WTC11 (cell line): Measurements from ENCODE around the gene TH.

Experiments used
- FOXK1 ChIP-seq: sonication (generic); formaldehyde crosslinking; IDR thresholded peaks from 2 replicates; pipeline ENCODE4 v1.8.0; 2022; ENCODE audit warnings: mild to moderate bottlenecking, moderate library complexity, missing genetic modification reagents
- FOXP1 ChIP-seq: sonication (generic); formaldehyde crosslinking; IDR thresholded peaks from 2 replicates; pipeline ENCODE4 v1.8.0; 2022; ENCODE audit warnings: missing genetic modification reagents, mild to moderate bottlenecking, moderate library complexity, borderline replicate concordance
- JUN ChIP-seq: sonication (generic); formaldehyde crosslinking; IDR thresholded peaks from 2 replicates; pipeline ENCODE4 v1.8.0; 2023; ENCODE audit warnings: mild to moderate bottlenecking, missing genetic modification reagents
- OVOL2 ChIP-seq: fragments of 250-450 bp; sonication (Bioruptor Pico); IDR thresholded peaks from 2 replicates; pipeline ENCODE4 v1.9.0; 2021; ENCODE audit warnings: mild to moderate bottlenecking, borderline replicate concordance
- TF ChIP-seq, protein P1 (sequence below): fragments of 200-600 bp; IDR thresholded peaks from 2 replicates; pipeline ENCODE4 v1.8.0; 2022; ENCODE audit warnings: antibody characterized with exemption
- TF ChIP-seq, protein P2 (sequence below): sonication (generic); formaldehyde crosslinking; IDR thresholded peaks from 2 replicates; pipeline ENCODE4 v1.8.0; 2023; ENCODE audit warnings: missing genetic modification reagents
- TF ChIP-seq, protein P3 (sequence below): sonication (generic); formaldehyde crosslinking; IDR thresholded peaks from 2 replicates; pipeline ENCODE4 v1.8.0; 2022; ENCODE audit warnings: mild to moderate bottlenecking, missing genetic modification reagents
- TF ChIP-seq, protein P4 (sequence below): sonication (generic); formaldehyde crosslinking; IDR thresholded peaks from 2 replicates; pipeline ENCODE4 v1.8.1; 2023; ENCODE audit warnings: mild to moderate bottlenecking, missing genetic modification reagents
- TF ChIP-seq, protein P5 (sequence below): sonication (generic); formaldehyde crosslinking; conservative IDR thresholded peaks from 2 replicates; pipeline ENCODE4 v1.8.1; 2023; ENCODE audit warnings: mild to moderate bottlenecking, low read depth, missing genetic modification reagents, moderate library complexity
- TF ChIP-seq, protein P6 (sequence below): sonication (generic); formaldehyde crosslinking; IDR thresholded peaks from 2 replicates; pipeline ENCODE4 v1.8.0; 2022; ENCODE audit warnings: mild to moderate bottlenecking, missing genetic modification reagents
- TF ChIP-seq, protein P7 (sequence below): sonication (generic); formaldehyde crosslinking; IDR thresholded peaks from 2 replicates; pipeline ENCODE4 v1.8.1; 2022; ENCODE audit warnings: low read depth, missing genetic modification reagents, borderline replicate concordance

DNA sequence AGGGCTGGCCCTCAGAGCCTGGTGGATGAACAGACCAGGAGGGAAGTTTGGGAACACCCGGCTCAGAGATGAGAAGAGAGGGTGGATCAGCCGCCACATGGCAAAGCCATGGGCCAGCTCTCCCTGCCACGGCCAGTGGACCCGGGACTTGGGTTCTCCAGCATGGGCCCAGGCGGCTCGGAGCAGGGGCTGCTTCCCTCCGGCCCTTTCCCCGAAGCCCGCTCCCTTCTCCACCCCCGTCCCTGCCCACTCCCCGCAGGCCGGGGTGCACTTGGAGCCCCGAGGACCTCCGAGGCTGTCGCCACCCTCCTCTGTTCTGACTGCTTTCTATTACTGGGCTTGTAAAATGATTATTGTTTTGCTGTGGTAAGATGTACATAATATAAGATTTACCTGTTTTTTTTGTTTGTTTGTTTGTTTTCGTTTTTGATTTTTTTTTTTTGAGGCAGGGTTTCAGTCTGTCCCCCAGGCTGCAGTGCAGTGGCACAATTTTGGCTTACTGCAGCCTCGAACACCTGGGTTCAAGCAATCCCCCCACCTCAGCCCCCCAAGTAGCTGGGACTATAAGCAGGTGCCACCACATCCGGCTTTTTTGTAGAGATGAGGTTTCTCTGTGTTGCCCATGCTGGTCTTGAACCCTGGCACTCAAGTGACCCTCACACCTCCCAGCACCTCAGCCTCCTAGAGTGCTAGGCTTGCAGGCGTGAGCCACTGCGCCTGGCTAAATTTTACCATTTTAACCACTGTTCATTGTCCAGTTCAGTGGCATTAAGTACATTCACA, 11.3 kb upstream of the TH start:
- TF ChIP-seq, protein P1, sequence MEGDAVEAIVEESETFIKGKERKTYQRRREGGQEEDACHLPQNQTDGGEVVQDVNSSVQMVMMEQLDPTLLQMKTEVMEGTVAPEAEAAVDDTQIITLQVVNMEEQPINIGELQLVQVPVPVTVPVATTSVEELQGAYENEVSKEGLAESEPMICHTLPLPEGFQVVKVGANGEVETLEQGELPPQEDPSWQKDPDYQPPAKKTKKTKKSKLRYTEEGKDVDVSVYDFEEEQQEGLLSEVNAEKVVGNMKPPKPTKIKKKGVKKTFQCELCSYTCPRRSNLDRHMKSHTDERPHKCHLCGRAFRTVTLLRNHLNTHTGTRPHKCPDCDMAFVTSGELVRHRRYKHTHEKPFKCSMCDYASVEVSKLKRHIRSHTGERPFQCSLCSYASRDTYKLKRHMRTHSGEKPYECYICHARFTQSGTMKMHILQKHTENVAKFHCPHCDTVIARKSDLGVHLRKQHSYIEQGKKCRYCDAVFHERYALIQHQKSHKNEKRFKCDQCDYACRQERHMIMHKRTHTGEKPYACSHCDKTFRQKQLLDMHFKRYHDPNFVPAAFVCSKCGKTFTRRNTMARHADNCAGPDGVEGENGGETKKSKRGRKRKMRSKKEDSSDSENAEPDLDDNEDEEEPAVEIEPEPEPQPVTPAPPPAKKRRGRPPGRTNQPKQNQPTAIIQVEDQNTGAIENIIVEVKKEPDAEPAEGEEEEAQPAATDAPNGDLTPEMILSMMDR: no peak
- no peak for TF ChIP-seq FOXK1 (CRISPR knock-in tag)
- TF ChIP-seq, protein P2, sequence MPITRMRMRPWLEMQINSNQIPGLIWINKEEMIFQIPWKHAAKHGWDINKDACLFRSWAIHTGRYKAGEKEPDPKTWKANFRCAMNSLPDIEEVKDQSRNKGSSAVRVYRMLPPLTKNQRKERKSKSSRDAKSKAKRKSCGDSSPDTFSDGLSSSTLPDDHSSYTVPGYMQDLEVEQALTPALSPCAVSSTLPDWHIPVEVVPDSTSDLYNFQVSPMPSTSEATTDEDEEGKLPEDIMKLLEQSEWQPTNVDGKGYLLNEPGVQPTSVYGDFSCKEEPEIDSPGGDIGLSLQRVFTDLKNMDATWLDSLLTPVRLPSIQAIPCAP: no peak
- TF ChIP-seq, protein P3, sequence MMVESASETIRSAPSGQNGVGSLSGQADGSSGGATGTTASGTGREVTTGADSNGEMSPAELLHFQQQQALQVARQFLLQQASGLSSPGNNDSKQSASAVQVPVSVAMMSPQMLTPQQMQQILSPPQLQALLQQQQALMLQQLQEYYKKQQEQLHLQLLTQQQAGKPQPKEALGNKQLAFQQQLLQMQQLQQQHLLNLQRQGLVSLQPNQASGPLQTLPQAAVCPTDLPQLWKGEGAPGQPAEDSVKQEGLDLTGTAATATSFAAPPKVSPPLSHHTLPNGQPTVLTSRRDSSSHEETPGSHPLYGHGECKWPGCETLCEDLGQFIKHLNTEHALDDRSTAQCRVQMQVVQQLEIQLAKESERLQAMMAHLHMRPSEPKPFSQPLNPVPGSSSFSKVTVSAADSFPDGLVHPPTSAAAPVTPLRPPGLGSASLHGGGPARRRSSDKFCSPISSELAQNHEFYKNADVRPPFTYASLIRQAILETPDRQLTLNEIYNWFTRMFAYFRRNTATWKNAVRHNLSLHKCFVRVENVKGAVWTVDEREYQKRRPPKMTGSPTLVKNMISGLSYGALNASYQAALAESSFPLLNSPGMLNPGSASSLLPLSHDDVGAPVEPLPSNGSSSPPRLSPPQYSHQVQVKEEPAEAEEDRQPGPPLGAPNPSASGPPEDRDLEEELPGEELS (CRISPR knock-in tag): no peak
- TF ChIP-seq, protein P4, sequence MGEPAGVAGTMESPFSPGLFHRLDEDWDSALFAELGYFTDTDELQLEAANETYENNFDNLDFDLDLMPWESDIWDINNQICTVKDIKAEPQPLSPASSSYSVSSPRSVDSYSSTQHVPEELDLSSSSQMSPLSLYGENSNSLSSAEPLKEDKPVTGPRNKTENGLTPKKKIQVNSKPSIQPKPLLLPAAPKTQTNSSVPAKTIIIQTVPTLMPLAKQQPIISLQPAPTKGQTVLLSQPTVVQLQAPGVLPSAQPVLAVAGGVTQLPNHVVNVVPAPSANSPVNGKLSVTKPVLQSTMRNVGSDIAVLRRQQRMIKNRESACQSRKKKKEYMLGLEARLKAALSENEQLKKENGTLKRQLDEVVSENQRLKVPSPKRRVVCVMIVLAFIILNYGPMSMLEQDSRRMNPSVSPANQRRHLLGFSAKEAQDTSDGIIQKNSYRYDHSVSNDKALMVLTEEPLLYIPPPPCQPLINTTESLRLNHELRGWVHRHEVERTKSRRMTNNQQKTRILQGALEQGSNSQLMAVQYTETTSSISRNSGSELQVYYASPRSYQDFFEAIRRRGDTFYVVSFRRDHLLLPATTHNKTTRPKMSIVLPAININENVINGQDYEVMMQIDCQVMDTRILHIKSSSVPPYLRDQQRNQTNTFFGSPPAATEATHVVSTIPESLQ (CRISPR knock-in tag): no peak
- TF ChIP-seq, protein P5, sequence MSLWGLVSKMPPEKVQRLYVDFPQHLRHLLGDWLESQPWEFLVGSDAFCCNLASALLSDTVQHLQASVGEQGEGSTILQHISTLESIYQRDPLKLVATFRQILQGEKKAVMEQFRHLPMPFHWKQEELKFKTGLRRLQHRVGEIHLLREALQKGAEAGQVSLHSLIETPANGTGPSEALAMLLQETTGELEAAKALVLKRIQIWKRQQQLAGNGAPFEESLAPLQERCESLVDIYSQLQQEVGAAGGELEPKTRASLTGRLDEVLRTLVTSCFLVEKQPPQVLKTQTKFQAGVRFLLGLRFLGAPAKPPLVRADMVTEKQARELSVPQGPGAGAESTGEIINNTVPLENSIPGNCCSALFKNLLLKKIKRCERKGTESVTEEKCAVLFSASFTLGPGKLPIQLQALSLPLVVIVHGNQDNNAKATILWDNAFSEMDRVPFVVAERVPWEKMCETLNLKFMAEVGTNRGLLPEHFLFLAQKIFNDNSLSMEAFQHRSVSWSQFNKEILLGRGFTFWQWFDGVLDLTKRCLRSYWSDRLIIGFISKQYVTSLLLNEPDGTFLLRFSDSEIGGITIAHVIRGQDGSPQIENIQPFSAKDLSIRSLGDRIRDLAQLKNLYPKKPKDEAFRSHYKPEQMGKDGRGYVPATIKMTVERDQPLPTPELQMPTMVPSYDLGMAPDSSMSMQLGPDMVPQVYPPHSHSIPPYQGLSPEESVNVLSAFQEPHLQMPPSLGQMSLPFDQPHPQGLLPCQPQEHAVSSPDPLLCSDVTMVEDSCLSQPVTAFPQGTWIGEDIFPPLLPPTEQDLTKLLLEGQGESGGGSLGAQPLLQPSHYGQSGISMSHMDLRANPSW (CRISPR knock-in tag): no peak
- TF ChIP-seq JUN (CRISPR knock-in tag): no peak
- TF ChIP-seq, protein P6, sequence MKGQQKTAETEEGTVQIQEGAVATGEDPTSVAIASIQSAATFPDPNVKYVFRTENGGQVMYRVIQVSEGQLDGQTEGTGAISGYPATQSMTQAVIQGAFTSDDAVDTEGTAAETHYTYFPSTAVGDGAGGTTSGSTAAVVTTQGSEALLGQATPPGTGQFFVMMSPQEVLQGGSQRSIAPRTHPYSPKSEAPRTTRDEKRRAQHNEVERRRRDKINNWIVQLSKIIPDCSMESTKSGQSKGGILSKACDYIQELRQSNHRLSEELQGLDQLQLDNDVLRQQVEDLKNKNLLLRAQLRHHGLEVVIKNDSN: no peak
- TF ChIP-seq, protein P7, sequence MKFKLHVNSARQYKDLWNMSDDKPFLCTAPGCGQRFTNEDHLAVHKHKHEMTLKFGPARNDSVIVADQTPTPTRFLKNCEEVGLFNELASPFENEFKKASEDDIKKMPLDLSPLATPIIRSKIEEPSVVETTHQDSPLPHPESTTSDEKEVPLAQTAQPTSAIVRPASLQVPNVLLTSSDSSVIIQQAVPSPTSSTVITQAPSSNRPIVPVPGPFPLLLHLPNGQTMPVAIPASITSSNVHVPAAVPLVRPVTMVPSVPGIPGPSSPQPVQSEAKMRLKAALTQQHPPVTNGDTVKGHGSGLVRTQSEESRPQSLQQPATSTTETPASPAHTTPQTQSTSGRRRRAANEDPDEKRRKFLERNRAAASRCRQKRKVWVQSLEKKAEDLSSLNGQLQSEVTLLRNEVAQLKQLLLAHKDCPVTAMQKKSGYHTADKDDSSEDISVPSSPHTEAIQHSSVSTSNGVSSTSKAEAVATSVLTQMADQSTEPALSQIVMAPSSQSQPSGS (CRISPR knock-in tag): no peak
- TF ChIP-seq OVOL2 (CRISPR knock-in tag): no peak
- TF ChIP-seq FOXP1 (CRISPR knock-in tag): no peak
